Left colon (tissue), 2 donors: ENCODE measurements around the gene IGFBP2. TPM values are rescaled to one million over a fixed set of nuclear protein-coding genes. Genes with fewer than 3 reads are reported as not detected.

Source experiments
- ATAC-seq: fragments of 200-7000 bp; cut with Tn5 transposase; one replicate; pipeline ENCODE4 v1.9.1; 2020; ENCODE audit warnings: mild to moderate bottlenecking, moderate library complexity
- DNase-seq, 2 donors: peaks; one replicate each; pipeline ENCODE4 v3.0.0-alpha.2; 2020
- intact Hi-C, 2 donors: fragments of 100-400 bp; cut with DNase I in 1 of 2; cut with micrococcal nuclease in 1 of 2; formaldehyde crosslinking; loops; one replicate each; pipeline versions ENCODE4 v1.11.2 to v1.14.0; 2022; cut with DNase I, micrococcal nuclease
- total RNA-seq, 2 donors: library from RNA; stranded (reverse); fragmentation: NEBNext Ultra II Directional; extraction: Animal tissue kit (Norgen Biotek cat#: 25700); gene quantifications; one replicate each; pipeline ENCODE4 v1.2.1, GENCODE V29; 2021
- donor health status: DM: no; HTN: no; CAD: no.
- donor health status: DM: yes; HTN: yes; CAD: no.

IGFBP2 gene
- total RNA-seq, 2 donors from 2014 or later: 120 to 143 TPM

DNA sequence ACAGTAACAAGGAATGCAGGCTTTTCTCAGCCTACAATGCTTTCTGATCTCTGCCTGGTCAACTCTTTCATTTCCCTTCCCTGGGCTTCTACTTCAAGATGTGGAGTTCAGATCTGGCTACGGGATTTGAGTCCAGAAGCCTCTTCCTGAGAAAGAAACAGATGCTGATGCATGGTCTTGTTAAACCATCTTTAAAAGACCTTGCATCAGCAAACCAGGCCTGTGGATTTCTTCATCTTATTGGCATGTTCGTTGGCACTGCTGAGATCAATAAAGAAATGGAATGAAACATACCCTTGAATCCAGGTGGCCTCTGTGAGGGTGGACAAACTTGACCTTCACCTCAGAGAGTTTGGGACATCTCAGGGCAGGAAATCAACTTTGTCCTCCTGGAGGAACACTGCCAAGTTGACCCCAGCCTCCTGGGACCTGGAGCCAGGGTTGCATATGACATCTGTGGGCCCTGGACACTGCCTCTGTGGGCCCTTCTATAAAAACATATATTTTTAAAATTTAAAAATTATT lies 21.4 kb downstream of the IGFBP2 start:
- DNase-seq (no peak), ATAC-seq (no peak)
- intact Hi-C loops: no loop called here

DNA sequence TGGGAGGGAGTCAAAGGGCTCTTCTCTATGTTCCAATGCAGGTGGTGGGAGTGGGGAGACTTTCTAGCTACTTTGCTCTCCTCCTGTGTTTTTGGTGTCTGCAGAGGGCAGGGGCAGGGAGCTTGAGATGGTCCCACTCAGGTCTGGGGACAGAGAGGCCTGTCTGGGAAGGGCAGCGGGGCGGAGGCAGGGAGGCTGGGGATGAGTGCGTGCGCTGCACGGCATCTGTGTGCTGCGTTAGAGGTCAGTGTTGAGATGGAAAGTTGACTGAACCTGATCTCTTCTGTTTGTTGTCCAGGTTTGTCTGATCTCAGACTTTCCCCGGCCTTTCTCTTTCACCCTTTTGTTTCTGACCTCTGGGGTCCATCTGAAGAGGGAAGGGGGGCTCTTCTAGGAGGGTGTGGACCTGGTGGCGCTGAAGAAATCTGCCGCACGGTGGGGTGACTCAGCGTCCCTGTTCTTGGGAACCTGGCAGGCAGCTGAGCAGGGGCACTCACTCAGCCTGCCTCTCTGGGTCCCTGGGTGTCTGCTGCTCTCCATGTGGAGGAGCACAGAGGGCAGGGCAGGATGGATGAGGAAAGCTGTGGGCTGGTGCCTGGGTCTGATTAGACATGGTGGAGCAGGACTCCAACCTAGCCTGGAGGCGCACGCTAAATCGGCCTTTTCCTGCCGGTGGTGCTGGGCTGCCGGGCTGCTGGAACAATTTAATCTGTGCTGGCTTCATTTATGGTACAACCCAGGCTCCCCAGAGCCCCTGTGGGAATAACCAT lies 24.1 kb downstream of the IGFBP2 start:
- ATAC-seq (no peak), DNase-seq (no peak)
- intact Hi-C loops: no loop called here

DNA sequence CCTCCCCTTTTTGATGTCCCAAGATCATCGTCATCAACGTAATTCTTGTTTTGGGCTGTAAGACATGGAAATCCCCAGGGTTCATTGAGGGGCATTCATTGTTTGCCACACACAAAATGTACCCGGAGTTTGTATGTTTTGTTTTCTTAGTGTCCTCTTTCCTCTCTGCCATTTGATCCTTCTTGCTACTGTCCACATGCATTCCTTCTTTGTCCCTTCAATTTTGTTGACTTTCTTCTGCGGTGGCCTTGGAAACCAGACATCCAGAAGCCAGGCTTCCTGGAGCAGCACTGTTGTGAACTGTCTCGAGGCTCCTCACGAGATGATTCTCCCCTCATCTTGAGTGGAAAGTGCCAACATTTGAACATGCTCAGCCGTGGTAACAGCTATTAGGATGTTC lies 24.8 kb downstream of the IGFBP2 start:
- intact Hi-C loops: no loop called here
- DNase-seq (no peak), ATAC-seq (no peak)

GRCh38 chr2:216658757-216659156 lies 25.5 kb downstream of the IGFBP2 start:
- ATAC-seq: peak; percentile 78
- intact Hi-C loops: no loop called here
- peak in 1 of 2 donors; percentile 21 for DNase-seq

GRCh38 chr2:216659276-216659675 lies 26.1 kb downstream of the IGFBP2 start:
- DNase-seq (no peak), ATAC-seq (no peak)
- intact Hi-C loops: no loop called here

DNA sequence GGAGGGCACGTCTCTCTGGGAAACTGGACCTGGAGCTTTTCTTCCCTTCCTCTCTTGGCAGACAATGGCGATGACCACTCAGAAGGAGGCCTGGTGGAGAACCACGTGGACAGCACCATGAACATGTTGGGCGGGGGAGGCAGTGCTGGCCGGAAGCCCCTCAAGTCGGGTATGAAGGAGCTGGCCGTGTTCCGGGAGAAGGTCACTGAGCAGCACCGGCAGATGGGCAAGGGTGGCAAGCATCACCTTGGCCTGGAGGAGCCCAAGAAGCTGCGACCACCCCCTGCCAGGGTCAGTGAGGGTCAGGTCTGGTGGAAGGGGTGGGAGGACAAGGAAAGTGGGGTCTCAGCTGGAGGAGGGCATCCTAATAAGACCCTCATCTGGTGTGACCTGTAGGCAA lies 27.3 kb downstream of the IGFBP2 start:
- DNase-seq (no peak), ATAC-seq (no peak)
- intact Hi-C loops: no loop called here

- ATAC-seq (no peak), DNase-seq (no peak)
- intact Hi-C loops: no loop called here
Measured at GRCh38 chr2:216661051-216661450, 27.8 kb downstream of the IGFBP2 start.

DNA sequence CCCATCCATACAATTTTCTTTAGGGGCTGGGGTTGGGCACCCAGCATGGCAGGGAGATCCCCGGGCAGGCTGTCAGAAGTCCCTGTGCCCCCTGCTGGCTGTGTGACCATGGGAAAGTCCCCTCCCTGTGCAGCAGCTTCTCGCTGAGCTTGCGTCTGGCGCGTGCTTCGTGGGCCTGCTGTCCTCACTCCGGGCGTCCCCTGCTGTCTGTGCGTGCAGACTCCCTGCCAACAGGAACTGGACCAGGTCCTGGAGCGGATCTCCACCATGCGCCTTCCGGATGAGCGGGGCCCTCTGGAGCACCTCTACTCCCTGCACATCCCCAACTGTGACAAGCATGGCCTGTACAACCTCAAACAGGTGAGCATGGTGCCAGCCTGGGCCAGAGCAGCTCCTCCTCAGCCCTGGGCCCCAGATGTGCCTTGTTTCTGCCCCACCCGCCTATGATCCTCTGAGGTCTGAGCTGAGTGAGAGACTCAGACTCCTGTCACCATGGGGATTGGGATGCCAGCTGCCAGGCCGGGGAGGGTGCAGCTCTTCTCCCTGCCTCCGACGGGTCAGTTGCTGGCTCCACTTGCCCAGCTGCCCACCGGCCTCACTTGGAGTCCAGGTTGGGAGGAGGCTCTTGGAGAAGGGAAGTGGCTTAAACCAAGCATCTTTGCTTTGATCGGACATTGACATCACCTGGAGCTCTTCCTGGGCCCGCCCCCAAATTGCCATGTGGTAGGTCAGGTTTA lies 28.6 kb downstream of the IGFBP2 start:
- ATAC-seq (no peak), DNase-seq (no peak)
- intact Hi-C loops: no loop called here

- intact Hi-C loops: no loop called here
- ATAC-seq: no peak
Measured at GRCh38 chr2:216663106-216663505, 29.9 kb downstream of the IGFBP2 start.

GRCh38 chr2:216663846-216664245 lies 30.6 kb downstream of the IGFBP2 start:
- DNase-seq (no peak), ATAC-seq (no peak)
- intact Hi-C loops: no loop called here

More at GRCh38 chr2:216663106-216663505, 29.9 kb downstream of the IGFBP2 start:
- DNase-seq: no peak

DNA sequence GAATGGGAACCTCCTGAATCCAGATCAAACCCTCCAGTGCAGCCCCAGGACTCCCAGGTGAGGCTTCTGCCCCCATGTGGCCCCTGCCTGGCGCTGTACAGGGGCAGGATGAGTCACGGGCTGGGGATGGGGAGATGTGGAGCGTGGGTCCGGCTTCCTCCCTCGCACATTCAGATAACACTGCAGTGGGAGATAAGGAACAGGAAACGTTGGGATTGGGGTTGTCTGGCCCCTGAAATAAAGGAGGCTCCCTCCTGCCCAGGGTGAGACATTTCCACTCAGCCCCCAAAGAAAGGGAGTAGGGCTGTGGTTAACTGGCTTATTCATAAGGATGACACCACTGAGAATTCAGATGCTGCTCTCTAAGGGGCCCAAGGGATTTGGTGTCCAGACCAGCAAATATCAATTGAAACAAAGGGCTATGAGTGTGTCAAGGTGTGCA lies 31.4 kb downstream of the IGFBP2 start:
- DNase-seq (no peak), ATAC-seq (no peak)
- intact Hi-C loops: loop anchor here in 1 of 2 donors (5.0 kb wide), 1 partner anchor 142 kb away; no protein-coding TSS in a partner anchor

- DNase-seq: peak in 1 of 2 donors; percentile 41
- peak; percentile 68 for ATAC-seq
- intact Hi-C loops: loop anchor here in 1 of 2 donors (5.0 kb wide), 1 partner anchor 143 kb away; no protein-coding TSS in a partner anchor
Measured at GRCh38 chr2:216665242-216665641, 32.0 kb downstream of the IGFBP2 start.

- peak; percentile 13 for ATAC-seq
- intact Hi-C loops: loop anchor here (2.0 to 5.0 kb wide), 2 partner anchors 143 to 149 kb away; no protein-coding TSS in a partner anchor
- no peak for DNase-seq
Measured at GRCh38 chr2:216665717-216666116, 32.5 kb downstream of the IGFBP2 start.

GRCh38 chr2:216666461-216667233 lies 33.4 kb downstream of the IGFBP2 start:
- ATAC-seq (peak; percentile 85), DNase-seq (peak in 1 of 2 donors; percentile 65)
- intact Hi-C loops: loop anchor here (2.0 to 5.0 kb wide), 2 partner anchors 144 to 150 kb away; no protein-coding TSS in a partner anchor

GRCh38 chr2:216670266-216671080 lies 37.3 kb downstream of the IGFBP2 start:
- intact Hi-C loops: no loop called here
- ATAC-seq (no peak), DNase-seq (no peak)

GRCh38 chr2:216671081-216671411 lies 37.8 kb downstream of the IGFBP2 start:
- intact Hi-C loops: no loop called here
- DNase-seq (no peak), ATAC-seq (no peak)

DNA sequence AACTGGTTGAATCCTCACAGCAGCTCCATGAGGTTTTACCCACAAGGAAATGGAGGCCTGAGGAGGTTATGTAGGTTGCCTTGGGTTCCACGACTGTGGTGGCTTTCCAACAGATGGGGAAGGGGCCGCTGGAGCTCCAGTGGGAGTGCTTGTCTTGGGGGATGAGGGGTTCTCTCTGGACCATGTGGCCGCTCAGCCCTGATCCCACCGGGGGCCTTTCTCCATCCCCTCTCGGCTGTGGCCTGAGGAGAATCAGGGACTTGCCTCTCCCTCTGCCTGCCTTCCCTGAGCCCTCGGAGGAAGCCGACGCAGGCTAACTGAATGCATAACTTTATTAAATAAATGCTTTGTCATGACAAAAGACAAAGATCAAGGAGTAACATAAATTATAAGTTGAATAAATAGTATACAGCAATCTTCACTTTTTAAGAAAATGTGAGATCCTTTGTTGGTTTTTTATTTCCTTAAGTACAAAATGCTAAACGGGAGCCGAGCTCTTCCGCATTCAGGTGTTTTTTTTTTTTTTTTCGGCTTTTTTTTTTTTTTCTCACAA lies 38.6 kb downstream of the IGFBP2 start:
- intact Hi-C loops: no loop called here
- no peak for DNase-seq
- ATAC-seq: no peak

GRCh38 chr2:216672466-216672865 lies 39.2 kb downstream of the IGFBP2 start:
- ATAC-seq (no peak), DNase-seq (no peak)
- intact Hi-C loops: no loop called here
